HepG2 (cell line): ENCODE data around the gene SPPL3. TPM values are rescaled to one million over a fixed set of nuclear protein-coding genes. Genes with fewer than 3 reads are reported as not detected.

Source experiments
- ATAC-seq: fragments of 200-7000 bp; cut with Tn5 transposase; 3 replicates; pipeline ENCODE4 v1.9.1; 2020; ENCODE audit warnings: mild to moderate bottlenecking, moderate library complexity
- BruUV-seq: library from RNA; stranded (reverse); fragments of 400-500 nt; replicated peaks from 2 replicates; lab custom pipeline; 2021; lab: Mats Ljungman, UMichigan
- CTCF ChIA-PET: fragments of 300-600 bp; formaldehyde crosslinking; extraction: SDS; loops from one replicate; lab custom pipeline; 2021; ENCODE audit warnings: low total read pairs, inconsistent platforms, low intra/inter-chr PET ratio; lab: Yijun Ruan, JAX
- POLR2A ChIA-PET: fragments of 350-600 bp; sonication (Branson Sonifier 250); formaldehyde crosslinking; loops from one replicate; lab custom pipeline; 2020; ENCODE audit warnings: antibody characterized with exemption, inconsistent platforms; lab: Yijun Ruan, JAX
- DNase-seq: peaks from one replicate; pipeline ENCODE4 v3.0.0-alpha.2; 2015; ENCODE audit warnings: low spot score
- FAIRE-seq: peaks from 3 replicates; lab custom pipeline; 2011; peaks lifted over from hg19 to GRCh38; lab: Jason Lieb, UNC
- H2AFZ ChIP-seq: one replicate; pipeline ENCODE4 v1.6.1; 2011; ENCODE audit warnings: low read length, inconsistent platforms
- H3K27ac ChIP-seq: fragments of 300-600 bp; 3 replicates; pipeline ENCODE4 v1.8.0; 2011; ENCODE audit warnings: mixed run types, mild to moderate bottlenecking, mixed read lengths, low read length, inconsistent platforms; ENCODE audit not compliant: insufficient read depth; ENCODE audit errors: extremely low read length
- H3K27me3 ChIP-seq, 2 experiments: fragments of 200-600 bp in 1 of 2; 2 replicates in 1 of 2; 3 replicates in 1 of 2; pipeline versions ENCODE4 v1.6.0 to v1.8.0; 2011; ENCODE audit warnings: low read length in 2 of 2, mild to moderate bottlenecking in 2 of 2, moderate library complexity in 2 of 2, inconsistent platforms in 1 of 2; ENCODE audit not compliant: insufficient read depth in 2 of 2, control insufficient read depth in 1 of 2
- H3K36me3 ChIP-seq, 2 experiments: fragments of 200-600 bp in 1 of 2; replicated peaks in 1 of 2; 2 replicates in 1 of 2; 3 replicates in 1 of 2; pipeline versions ENCODE4 v1.5.1 to v1.8.0; 2011; ENCODE audit warnings: low read length in 2 of 2, inconsistent platforms in 1 of 2; ENCODE audit not compliant: insufficient read depth in 2 of 2, control insufficient read depth in 1 of 2
- H3K4me1 ChIP-seq: 2 replicates; pipeline ENCODE4 v1.5.1; 2012; ENCODE audit warnings: low read length, inconsistent platforms; ENCODE audit not compliant: insufficient read depth
- H3K4me2 ChIP-seq: 2 replicates; pipeline ENCODE4 v1.6.0; 2011; ENCODE audit warnings: low read depth, low read length, inconsistent platforms
- H3K4me3 ChIP-seq, 3 experiments: fragments of 200-600 bp in 1 of 3; sonication (generic), shearing (Covaris generic) in 1 of 3; replicated peaks in 1 of 3; 2 replicates each; pipeline ENCODE4 v1.5.1; 2011 to 2016; ENCODE audit warnings: low read length in 3 of 3, inconsistent platforms in 2 of 3, low read depth in 2 of 3, mild to moderate bottlenecking in 2 of 3, control low read depth in 1 of 3, mixed read lengths in 1 of 3; ENCODE audit not compliant: insufficient read depth in 1 of 3
- H3K79me2 ChIP-seq: one replicate; pipeline ENCODE4 v1.6.1; 2011; ENCODE audit warnings: low read length, inconsistent platforms; ENCODE audit not compliant: insufficient read depth
- H3K9ac ChIP-seq: 2 replicates; pipeline ENCODE4 v1.6.0; 2011; ENCODE audit warnings: mild to moderate bottlenecking, low read depth, low read length, inconsistent platforms; ENCODE audit not compliant: insufficient read depth
- H3K9me3 ChIP-seq: 2 replicates; pipeline ENCODE4 v1.5.1; 2012; ENCODE audit warnings: mild to moderate bottlenecking, low read length
- H4K20me1 ChIP-seq: 2 replicates; pipeline ENCODE4 v1.6.0; 2011; ENCODE audit warnings: inconsistent platforms, mild to moderate bottlenecking, low read length, moderate library complexity; ENCODE audit not compliant: insufficient read depth
- BATF2 ChIP-seq: sonication (generic); formaldehyde crosslinking; IDR thresholded peaks from 2 replicates; pipeline ENCODE4 v1.8.0; 2022; ENCODE audit warnings: mild to moderate bottlenecking, missing genetic modification reagents, moderate library complexity
- CHD2 ChIP-seq: IDR thresholded peaks from 2 replicates; pipeline ENCODE4 v1.6.1; 2011; ENCODE audit warnings: low read depth, low read length, improper control_type of control experiment
- FOXP4 ChIP-seq: sonication (generic); formaldehyde crosslinking; IDR thresholded peaks from 2 replicates; pipeline ENCODE4 v1.4.0; 2020; ENCODE audit warnings: missing genetic modification reagents
- KDM2A ChIP-seq: sonication (generic); formaldehyde crosslinking; IDR thresholded peaks from 2 replicates; pipeline ENCODE4 v1.4.0; 2020; ENCODE audit warnings: low read depth, missing genetic modification reagents, borderline replicate concordance
- MTA1 ChIP-seq: sonication (generic); formaldehyde crosslinking; IDR thresholded peaks from 2 replicates; pipeline ENCODE4 v1.4.0; 2020; ENCODE audit warnings: missing genetic modification reagents, mild to moderate bottlenecking, borderline replicate concordance
- WGBS: methylation state at CpG from one replicate; pipeline ENCODE4 v1.1.6; 2017; ENCODE audit warnings: low lambda C conversion rate; 5-methylcytosine and 5-hydroxymethylcytosine counted together
- in situ Hi-C: cut with HindIII; loops from 2 replicates; pipeline ENCODE4 v1.10.0; 2017; ENCODE audit warnings: low pct_unique_long_range_greater_than_20kb; ENCODE audit not compliant: extremely low pct_ligation_motif_present
- intact Hi-C: fragments of 100-400 bp; cut with micrococcal nuclease; formaldehyde crosslinking; loops from one replicate; pipeline ENCODE4 v1.10.0; 2022; ENCODE audit not compliant: unreplicated experiment
- polyA plus RNA-seq, 8 experiments: library from polyadenylated mRNA; depleted of rRNA in 3 of 8; stranded (reverse) in 7 of 8; unstranded in 1 of 8; fragments of >200 nt; fragmentation: Illumina TruSeq in 4 of 8; extraction: Trizol in 4 of 8; gene quantifications; 2 replicates each; pipeline versions ENCODE4 v1.2.1 to v1.2.3, GENCODE V29; 2011 to 2016; ENCODE audit warnings: low read depth in 4 of 8, missing spikeins in 1 of 8, mixed read lengths in 1 of 8; ENCODE audit not compliant: insufficient read depth in 1 of 8
- total RNA-seq, 5 experiments: library from RNA; depleted of rRNA; stranded (reverse); fragments of >200 nt; fragmentation: Illumina TruSeq; extraction: Trizol; gene quantifications; 2 replicates each; pipeline ENCODE4 v1.2.3, GENCODE V29; 2016; ENCODE audit warnings: low read depth in 1 of 5

The SPPL3 gene
- total and polyA plus RNA-seq, 2 of the 13 experiments (the other 11 are each of a cell fraction or from before 2014, with no cell fraction given): 8.9 to 9.1 TPM

GRCh38 chr12:120842595-120842994, 61.6 kb downstream of the SPPL3 start:
- 0 out of 2 replicates have a peak, but pooled peaks cover 7% of the 10 kb centered on the region for H4K20me1 ChIP-seq

More at GRCh38 chr12:120842595-120842994, 61.6 kb downstream of the SPPL3 start:
- no TSS peak for BruUV-seq
- no peak for TF ChIP-seq KDM2A
- TF ChIP-seq FOXP4 (CRISPR knock-in tag): no peak
- TF ChIP-seq MTA1 (CRISPR knock-in tag): no peak
- no peak for TF ChIP-seq BATF2 (CRISPR knock-in tag)
- no peak for TF ChIP-seq CHD2
- WGBS: 91% methylated on average over 3 of the region's 3 CpGs
- Histone ChIP-seq H3K27me3 (no peaks in the 10 kb centered on the region), H3K36me3 (peaks cover 0 to 5% of the 10 kb centered on the region in 2 experiments; a peak in 1 of 5 replicates), H3K9me3 (no peaks in the 10 kb centered on the region), H3K9ac (no peak overlapping the region), H3K4me2 (no peak overlapping the region), H3K4me3 (no peak overlapping the region), H2AFZ (no peak overlapping the region), H3K27ac (no peak overlapping the region), H3K79me2 (peaks cover 5% of the 10 kb centered on the region), H3K4me1 (no peaks in the 10 kb centered on the region)
- FAIRE-seq (no peak), ATAC-seq (no peak), DNase-seq (no peak)
- ChIA-PET CTCF (no interaction called here), POLR2A (no interaction called here)
- intact Hi-C loops (no loop called here), in situ Hi-C loops (no loop called here)
